HG03571 (cell line): ENCODE data around the gene PTPN23.
"Not testable (repeated sequence)": the region's sequence is repeated elsewhere in the genome, so short reads cannot be mapped to it uniquely, and the experiment has no call there.

Source experiments
- ATAC-seq: cut with Tn5 transposase; IDR thresholded peaks from one replicate; pipeline ENCODE4 v1.9.1; 2021; ENCODE audit not compliant: unreplicated experiment

Gene PTPN23, protein sequence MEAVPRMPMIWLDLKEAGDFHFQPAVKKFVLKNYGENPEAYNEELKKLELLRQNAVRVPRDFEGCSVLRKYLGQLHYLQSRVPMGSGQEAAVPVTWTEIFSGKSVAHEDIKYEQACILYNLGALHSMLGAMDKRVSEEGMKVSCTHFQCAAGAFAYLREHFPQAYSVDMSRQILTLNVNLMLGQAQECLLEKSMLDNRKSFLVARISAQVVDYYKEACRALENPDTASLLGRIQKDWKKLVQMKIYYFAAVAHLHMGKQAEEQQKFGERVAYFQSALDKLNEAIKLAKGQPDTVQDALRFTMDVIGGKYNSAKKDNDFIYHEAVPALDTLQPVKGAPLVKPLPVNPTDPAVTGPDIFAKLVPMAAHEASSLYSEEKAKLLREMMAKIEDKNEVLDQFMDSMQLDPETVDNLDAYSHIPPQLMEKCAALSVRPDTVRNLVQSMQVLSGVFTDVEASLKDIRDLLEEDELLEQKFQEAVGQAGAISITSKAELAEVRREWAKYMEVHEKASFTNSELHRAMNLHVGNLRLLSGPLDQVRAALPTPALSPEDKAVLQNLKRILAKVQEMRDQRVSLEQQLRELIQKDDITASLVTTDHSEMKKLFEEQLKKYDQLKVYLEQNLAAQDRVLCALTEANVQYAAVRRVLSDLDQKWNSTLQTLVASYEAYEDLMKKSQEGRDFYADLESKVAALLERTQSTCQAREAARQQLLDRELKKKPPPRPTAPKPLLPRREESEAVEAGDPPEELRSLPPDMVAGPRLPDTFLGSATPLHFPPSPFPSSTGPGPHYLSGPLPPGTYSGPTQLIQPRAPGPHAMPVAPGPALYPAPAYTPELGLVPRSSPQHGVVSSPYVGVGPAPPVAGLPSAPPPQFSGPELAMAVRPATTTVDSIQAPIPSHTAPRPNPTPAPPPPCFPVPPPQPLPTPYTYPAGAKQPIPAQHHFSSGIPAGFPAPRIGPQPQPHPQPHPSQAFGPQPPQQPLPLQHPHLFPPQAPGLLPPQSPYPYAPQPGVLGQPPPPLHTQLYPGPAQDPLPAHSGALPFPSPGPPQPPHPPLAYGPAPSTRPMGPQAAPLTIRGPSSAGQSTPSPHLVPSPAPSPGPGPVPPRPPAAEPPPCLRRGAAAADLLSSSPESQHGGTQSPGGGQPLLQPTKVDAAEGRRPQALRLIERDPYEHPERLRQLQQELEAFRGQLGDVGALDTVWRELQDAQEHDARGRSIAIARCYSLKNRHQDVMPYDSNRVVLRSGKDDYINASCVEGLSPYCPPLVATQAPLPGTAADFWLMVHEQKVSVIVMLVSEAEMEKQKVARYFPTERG (N-terminal part only)

DNA sequence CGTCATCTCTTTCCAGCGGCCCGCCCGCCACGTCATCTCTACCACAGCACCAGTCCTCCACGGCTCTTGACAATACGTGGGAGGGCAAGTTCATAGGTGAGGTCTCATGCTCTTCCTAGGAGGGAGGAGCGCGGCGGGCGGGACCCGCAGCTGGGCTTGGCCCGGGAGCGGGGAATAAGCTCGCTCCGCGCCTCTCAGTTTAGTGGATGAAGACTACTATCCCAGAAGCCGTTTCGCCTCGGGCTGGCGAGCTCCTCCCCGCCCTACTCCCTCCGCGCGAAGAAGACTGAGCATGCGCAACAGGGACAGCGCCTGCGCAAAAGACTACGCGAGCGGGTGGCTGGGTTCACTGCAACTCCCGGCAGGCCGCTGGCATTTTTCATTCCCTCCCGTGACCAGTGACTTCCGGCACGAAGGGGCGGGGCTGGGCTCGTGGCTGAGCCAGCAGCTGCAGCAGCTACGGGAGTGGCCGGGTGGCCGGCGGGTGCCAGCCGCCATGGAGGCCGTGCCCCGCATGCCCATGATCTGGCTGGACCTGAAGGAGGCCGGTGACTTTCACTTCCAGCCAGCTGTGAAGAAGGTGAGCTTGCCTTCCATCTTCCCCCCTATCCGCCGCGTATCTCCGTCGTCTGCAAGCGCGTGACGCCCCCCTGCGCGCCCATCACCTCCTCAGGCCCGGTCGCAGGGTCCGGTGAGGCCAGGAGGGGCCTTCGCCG, at the start of gene PTPN23:
Gene PTPN23 (plus strand): TSS at position 421 of the 716 bp plus-strand sequence. CDS start 76 bp downstream, at position 497.
- ATAC-seq: peak; percentile 68

DNA sequence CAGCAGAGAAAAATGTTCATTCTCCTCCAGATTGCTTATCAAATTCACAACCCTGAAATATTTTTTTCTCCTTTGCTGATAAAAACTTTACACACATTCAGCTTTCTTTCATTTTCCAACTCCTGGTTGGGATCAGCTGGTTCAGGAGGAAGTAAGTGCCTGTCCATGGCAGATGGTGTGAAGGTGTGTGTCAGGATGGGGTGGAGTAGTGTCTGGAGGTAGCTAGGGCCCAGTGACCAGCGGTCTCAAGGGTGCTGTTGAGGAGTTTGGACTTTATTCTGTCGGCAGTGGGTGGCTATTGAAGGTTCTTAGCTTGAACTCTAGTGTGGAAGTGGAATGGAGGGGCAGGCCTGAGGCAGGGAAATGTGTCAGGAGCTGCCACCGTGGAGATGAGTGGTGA, 46.9 kb upstream of the PTPN23 start:
- no peak for ATAC-seq

DNA sequence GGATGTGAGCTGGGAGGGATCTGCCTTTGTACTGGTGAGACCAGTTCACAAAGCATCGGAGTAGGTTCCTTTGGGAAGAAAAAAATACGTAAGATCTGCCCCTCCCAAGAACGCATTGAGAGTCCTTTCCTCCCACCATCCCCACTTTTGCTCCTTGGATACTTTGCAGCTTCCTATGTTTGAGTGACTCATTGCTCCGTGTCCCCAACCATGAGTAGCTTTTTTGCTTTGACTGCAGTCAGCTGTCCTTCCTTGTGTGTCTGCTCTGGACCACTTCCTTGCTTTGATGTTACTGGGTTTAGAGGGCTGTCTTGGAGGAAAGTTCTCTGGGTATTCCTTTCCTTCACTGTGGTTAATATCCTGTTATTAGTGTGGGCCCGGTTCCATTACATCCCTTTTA, 43.2 kb upstream of the PTPN23 start:
- no peak for ATAC-seq

DNA sequence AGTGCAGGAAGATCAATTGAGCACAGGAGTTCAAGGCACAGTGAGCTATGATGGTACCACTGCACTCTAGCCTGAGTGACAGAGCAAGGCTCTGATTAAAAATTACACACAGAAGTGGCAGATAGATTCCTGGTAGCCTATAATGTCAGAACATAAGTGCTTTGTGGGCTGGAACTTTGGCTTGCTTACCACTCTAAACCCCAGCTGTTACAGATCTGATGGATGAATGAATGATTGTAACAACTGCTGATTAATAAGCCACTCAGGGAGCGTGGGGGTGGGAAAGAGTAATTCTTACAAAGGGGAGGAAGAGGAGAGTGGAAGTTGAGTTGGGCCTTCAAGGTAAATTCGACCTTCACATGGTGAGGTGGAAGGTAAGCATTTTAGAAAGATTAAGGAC, 40.9 kb upstream of the PTPN23 start:
- ATAC-seq: no peak

DNA sequence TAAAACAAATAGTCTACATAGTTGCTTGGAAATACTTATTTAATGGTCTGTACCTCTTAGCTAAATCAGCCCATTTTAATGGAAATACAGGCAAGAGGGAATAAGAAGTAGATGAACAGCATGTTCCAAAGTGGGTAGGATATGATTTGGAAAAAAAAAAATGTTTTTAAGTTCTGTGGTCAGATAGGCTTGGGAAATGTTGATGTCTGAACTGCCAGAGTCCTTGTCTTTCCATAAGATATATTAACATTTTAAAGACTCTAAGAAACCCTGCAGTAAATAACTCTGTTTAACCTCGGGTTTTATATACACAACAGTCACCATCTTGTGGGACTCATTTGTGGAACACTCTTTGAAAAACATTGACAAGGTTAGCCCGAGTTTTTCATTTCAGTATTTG, 40.0 kb upstream of the PTPN23 start:
- no peak for ATAC-seq

DNA sequence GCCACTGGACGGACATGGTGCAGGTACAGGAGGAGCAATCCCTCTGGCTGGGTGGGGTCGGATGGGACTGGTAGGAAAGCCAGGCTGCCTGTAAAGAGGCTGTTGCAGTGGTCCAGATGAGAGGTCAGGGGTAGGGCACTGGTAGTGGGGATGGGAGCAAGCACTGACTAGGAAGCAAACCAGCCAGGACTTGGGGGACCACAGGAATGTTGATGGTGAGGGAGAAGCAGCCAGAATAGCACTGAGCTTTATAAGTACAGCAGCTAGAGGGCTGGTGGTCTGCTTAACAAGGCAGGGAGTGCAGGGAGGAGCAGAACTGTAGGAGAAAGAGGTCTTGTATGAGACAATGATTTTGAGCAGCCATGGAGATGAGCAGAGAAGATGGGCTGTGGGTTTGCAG, 38.7 kb upstream of the PTPN23 start:
- ATAC-seq: no peak

DNA sequence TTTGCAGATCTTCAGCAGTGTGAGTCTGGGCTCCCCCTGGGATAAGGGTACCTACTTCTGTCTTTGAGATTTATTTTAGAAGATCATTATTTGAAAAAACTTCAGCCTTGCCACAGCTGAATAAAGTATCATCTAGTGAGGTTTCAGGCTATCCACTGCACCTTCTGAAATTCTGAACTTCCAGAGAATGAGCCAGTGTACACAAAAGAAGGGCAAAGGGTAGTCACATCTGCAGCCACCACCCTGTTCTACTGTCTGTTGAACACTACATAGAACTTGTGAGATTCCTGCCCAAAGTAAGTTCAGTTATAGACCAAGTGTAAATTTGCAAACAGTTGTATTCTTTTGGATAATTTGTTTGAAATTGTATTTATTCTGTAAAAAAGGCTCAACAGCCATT, 38.0 kb upstream of the PTPN23 start:
- no peak for ATAC-seq

DNA sequence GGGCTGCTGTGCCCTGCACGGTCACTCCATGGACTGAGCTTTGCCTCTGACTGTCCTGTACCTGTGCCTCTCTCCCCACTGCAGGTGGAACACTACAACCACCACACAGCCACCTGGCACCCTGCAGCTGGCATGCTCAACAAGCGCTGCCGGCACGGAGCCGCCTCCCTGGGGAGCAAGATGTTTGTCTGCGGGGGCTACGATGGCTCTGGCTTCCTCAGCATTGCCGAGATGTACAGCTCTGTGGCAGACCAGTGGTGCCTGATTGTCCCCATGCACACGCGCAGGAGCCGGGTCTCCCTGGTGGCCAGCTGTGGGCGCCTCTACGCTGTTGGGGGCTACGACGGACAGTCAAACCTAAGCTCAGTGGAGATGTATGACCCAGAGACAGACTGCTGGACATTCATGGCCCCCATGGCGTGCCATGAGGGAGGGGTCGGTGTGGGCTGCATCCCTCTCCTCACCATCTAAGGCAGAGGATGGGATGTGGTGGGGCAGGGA, 37.3 kb upstream of the PTPN23 start:
- ATAC-seq: no peak

DNA sequence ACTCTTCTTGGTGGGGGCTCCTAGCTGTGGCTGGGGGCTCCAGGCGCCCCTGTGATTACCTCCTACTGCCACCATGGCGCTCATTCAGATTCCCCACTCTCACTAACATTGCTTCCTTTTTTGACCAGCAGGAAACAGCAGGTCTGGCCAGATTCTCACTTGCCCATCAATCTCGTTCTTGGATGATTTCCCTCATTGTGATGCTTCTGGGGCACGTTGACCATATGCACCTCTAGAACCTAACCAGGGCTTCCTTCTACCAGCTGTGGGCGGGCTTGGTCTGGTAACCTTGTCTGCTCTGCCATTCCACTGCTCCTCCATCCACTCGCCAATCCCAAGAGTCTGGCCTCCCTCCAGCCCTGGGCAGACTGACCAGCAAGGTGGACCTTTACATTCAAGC, 35.9 kb upstream of the PTPN23 start:
- ATAC-seq: no peak

DNA sequence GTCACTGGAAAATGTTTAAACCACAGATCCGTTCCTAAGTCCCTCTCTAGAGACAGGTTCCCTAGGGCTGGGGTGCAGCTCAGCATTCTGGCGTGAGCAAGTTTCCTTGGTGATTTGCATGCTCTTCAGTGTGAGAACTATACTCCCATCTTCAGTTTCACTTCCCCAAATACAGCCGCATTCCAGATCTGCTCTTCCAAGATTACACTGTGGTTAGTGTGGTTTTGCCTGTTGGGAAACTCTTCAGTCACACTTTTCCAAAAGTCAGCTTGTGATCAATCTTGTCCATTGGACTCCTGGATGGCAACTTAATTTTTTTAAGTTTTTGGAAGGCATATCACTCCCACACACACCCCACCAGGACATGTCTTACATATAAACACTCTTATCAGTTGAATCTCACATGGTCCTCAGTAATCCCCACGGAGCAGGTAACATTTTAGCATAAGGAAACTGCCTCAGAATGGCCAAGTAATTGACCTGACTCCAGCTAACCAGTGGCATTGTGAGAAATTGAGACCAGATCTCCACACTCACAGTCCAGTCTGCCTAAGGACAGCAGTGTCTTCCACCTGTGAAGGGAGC, 33.5 kb upstream of the PTPN23 start:
- peak; percentile 76 for ATAC-seq

DNA sequence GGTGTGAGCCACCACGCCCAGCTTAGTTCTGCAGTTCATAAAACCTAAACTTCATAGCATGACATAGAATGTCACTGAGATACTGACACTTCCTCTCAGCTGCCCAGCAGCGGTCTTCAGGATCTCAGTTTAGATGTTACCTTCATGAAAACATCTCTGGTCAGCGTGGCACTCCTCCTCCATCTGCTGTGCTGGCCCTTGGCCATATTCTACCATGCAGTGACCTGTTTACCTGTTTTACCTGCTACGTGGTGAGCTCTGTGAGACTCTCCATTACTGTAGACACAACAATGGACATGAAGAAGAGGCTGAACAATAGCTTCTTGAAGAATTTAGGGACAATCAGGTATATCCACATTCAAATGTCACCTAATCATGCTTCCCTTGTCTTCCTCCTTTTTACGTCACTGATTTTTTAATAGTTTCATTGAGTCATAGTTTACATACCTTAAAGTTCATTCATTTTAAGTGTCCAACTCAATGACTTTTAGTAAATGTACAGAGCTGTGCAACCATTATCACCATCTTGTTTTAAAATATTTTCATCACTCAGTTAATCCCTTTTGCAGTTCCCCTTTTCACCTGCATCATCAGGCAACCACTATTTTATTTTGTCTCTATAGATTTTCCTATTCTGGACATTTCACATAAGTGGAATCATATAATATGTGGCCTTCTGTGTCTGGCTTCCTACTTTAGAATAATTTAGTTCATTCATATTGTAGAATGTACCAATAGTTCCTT, 32.2 kb upstream of the PTPN23 start:
- ATAC-seq: no peak

DNA sequence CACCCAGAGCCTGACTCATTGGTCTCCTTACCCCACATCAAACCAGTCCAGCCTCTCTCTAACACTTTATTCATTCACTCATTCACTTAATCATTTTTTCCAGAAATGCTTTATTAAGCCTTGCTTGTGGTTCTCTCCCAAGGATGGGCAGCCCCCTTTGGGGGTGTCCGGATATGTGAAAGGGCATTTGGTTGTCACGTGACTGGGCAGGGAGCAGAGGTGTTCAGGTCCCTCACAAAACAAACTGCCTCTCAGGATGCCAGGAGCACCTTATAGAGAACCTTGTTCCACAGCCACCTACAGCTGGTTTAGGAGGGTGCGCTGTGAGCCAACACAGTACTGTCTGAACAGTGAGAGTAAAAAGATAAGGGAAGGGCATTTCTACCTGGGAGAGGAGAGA, 25.8 kb upstream of the PTPN23 start:
- no peak for ATAC-seq

DNA sequence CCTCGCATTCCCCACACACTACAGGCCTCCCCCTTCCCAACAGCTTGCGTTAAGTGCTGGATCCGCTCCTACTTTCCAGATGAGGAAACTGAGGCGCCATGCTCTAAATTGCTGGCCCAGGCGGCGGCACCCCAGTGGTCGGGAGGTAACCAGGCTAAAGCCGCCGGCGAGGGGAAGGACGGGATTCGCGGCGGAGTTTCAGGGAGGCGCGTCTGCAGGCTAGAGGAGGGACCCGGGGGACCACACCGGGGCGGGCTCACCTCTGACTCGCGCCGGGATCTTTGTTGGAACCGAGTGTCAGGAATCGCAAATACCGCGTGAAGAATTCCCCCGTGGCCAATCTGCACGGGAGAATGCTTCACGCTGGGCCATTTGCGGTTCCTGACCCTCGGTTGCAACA, 24.6 kb upstream of the PTPN23 start:
- ATAC-seq: no peak

DNA sequence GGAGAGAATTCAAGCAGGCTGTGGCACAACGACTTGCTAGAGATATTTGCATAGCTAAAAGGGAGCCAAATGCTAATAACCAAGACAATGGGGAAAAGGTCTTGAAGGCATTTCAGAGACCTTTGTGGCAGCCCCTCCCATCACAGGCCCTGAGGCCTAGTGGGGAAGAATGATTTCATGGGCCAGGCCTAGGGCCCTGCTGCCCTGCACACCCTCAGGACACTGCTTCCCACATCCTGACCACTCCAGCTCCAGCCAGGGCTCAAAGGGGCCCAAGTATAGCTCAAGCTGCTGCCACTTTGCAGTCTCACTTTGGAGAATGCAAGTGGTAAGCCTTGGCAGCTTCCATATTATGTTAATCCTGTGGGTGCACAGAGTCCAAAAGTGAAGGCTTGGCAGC, 21.5 kb upstream of the PTPN23 start:
- no peak for ATAC-seq

DNA sequence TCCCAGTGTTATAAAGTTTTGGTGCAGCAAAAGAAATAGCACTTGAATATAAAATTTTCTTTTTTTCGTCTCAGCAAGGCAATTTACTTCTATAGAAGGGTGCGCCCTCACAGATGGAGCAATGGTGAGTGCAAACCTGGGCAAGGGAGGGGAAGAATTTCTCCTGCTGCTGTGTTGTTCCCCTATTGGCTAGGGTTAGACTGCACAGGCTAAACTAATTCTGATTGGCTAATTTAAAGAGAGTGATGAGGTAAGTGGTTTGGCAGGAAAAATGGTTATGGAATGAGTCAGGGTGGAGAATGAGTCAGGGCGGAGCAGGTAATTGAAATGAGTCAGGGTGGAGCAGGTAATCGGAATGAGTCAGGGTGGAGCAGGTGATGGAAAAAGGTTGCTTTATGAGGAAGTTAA, 20.7 kb upstream of the PTPN23 start:
- ATAC-seq: not testable (repeated sequence)

DNA sequence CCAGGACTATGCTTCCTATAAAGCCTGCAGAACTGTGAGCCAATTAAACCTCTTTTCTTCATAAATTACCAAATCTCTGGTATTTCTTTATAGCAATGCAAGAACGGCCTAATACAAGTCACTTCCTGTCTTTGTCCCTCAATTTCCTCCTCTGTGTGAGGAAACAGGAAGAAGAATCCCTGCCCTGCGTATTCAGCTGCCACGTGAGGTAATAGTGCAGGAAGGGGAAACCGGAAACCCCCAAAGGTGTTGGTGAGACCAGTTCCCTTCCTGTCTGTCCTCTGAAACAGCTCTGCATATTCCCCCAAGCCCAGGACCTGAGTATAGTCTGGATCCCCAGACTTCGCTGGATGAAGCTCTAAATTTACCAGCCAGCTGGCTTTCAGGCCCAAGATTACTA, 18.1 kb upstream of the PTPN23 start:
- ATAC-seq: no peak

DNA sequence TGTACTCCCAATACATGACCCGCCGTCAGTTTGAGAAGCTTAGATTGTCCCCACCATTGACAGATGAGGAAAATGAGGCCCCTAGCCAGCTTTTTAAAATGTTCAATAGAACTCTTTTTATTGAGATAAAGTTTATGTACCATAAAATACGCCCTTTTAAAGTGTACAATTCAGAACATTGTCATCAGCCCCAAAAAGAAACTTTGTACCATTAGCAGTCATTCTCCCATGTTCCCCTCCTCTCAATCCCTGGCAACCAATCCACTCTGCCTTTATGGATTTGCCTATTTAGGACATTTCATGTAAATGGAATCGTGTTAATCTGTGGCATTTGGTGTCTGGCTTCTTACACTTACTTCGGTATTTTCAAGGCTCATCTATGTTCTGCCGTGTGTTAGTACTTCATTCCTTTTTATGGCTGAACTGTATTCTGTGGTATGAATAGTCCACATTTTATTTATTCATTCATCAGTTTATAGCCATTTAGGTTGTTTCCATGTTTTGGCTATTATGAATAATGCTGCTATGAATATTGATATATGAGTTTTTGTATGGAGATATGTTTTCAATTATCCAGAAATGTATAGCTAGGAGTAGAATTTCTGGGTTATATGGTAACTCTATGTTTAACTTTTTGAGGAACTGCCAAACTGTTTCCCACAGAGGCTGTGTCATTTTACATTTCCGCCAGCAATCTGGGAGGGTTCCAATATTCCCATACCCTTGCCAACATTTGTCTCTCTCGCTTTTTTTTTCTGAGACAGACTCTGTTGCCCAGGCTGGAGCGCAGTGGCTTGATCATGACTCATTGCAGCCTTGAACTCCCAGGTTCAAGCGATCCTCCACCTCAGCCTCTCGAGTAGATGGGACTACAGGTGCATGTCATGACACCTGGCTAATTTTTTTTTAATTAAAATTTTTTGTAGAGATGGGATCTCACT, 15.3 kb upstream of the PTPN23 start:
- ATAC-seq: no peak

DNA sequence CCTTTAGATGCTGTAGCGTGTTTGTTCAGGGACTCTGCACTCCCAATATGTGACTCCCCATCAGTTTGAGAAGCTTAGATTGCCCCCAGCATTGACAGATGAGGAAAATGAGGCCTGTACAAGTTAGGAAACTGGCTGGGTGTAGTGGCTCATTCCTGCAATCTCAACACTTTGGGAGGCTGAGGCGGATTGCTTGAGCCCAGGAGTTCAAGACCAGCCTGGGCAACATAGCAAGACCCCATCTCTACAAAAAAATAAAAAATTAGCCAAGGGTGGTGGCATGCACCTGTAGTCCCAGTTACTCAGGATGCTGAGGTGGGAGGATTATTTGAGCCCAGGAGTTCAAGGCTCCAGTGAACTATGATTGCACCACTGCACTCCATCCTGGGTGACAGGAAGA, 14.0 kb upstream of the PTPN23 start:
- ATAC-seq: no peak
